GM18502 (cell line): Measurements from ENCODE around the gene SLC35F3.
"Not testable (repeated sequence)": the region's sequence is repeated elsewhere in the genome, so short reads cannot be mapped to it uniquely, and the experiment has no call there.

Source experiments
- ATAC-seq: cut with Tn5 transposase; IDR thresholded peaks from one replicate; pipeline ENCODE4 v1.9.1; 2021; ENCODE audit warnings: mild to moderate bottlenecking; ENCODE audit not compliant: unreplicated experiment, poor library complexity

The SLC35F3 gene

GRCh38 chr1:234132795-234133194, 228.3 kb downstream of the SLC35F3 start:
- ATAC-seq = no peak

- ATAC-seq = no peak
Observed at GRCh38 chr1:234134878-234135277, 230.4 kb downstream of the SLC35F3 start.

- ATAC-seq = no peak
Observed at GRCh38 chr1:234135501-234135900, 231.0 kb downstream of the SLC35F3 start.

GRCh38 chr1:234136073-234136472, 231.6 kb downstream of the SLC35F3 start:
- ATAC-seq = no peak

- no peak for ATAC-seq
Observed at GRCh38 chr1:234139966-234140365, 235.5 kb downstream of the SLC35F3 start.

GRCh38 chr1:234140388-234140787, 235.9 kb downstream of the SLC35F3 start:
- no peak for ATAC-seq

GRCh38 chr1:234141006-234141405, 236.5 kb downstream of the SLC35F3 start:
- ATAC-seq = no peak

- no peak for ATAC-seq
Observed at GRCh38 chr1:234143681-234144080, 239.2 kb downstream of the SLC35F3 start.

- ATAC-seq = no peak
Observed at GRCh38 chr1:234144901-234145300, 240.4 kb downstream of the SLC35F3 start.

- no peak for ATAC-seq
Observed at GRCh38 chr1:234148350-234148749, 243.9 kb downstream of the SLC35F3 start.

GRCh38 chr1:234148816-234149215, 244.3 kb downstream of the SLC35F3 start:
- ATAC-seq = no peak

GRCh38 chr1:234149217-234149616, 244.7 kb downstream of the SLC35F3 start:
- no peak for ATAC-seq

GRCh38 chr1:234150892-234151291, 246.4 kb downstream of the SLC35F3 start:
- ATAC-seq = no peak

- not testable (repeated sequence) for ATAC-seq
Observed at GRCh38 chr1:234152344-234152743, 247.9 kb downstream of the SLC35F3 start.

- peak; percentile 48 for ATAC-seq
Observed at GRCh38 chr1:234154320-234155251, 250.1 kb downstream of the SLC35F3 start.

- no peak for ATAC-seq
Observed at GRCh38 chr1:234162661-234163060, 258.2 kb downstream of the SLC35F3 start.

- ATAC-seq = no peak
Observed at GRCh38 chr1:234163267-234163919, 258.9 kb downstream of the SLC35F3 start.

GRCh38 chr1:234164098-234164709, 259.7 kb downstream of the SLC35F3 start:
- no peak for ATAC-seq

GRCh38 chr1:234168061-234168724, 263.7 kb downstream of the SLC35F3 start:
- ATAC-seq = no peak

GRCh38 chr1:234169161-234169849, 264.8 kb downstream of the SLC35F3 start:
- no peak for ATAC-seq
